Activated effector memory CD4-positive, alpha-beta T cell treated with anti-CD3 and anti-CD28 coated beads, Interleukin-2, amount 50 U/mL, for 16 hours (primary cell): ENCODE results near the gene CSPG4.
"Not testable (repeated sequence)": the region's sequence is repeated elsewhere in the genome, so short reads cannot be mapped to it uniquely, and the experiment has no call there.

ENCODE experiments used
- DNase-seq: peaks from one replicate; pipeline ENCODE4 v3.0.0-alpha.2; 2020

Gene CSPG4, protein sequence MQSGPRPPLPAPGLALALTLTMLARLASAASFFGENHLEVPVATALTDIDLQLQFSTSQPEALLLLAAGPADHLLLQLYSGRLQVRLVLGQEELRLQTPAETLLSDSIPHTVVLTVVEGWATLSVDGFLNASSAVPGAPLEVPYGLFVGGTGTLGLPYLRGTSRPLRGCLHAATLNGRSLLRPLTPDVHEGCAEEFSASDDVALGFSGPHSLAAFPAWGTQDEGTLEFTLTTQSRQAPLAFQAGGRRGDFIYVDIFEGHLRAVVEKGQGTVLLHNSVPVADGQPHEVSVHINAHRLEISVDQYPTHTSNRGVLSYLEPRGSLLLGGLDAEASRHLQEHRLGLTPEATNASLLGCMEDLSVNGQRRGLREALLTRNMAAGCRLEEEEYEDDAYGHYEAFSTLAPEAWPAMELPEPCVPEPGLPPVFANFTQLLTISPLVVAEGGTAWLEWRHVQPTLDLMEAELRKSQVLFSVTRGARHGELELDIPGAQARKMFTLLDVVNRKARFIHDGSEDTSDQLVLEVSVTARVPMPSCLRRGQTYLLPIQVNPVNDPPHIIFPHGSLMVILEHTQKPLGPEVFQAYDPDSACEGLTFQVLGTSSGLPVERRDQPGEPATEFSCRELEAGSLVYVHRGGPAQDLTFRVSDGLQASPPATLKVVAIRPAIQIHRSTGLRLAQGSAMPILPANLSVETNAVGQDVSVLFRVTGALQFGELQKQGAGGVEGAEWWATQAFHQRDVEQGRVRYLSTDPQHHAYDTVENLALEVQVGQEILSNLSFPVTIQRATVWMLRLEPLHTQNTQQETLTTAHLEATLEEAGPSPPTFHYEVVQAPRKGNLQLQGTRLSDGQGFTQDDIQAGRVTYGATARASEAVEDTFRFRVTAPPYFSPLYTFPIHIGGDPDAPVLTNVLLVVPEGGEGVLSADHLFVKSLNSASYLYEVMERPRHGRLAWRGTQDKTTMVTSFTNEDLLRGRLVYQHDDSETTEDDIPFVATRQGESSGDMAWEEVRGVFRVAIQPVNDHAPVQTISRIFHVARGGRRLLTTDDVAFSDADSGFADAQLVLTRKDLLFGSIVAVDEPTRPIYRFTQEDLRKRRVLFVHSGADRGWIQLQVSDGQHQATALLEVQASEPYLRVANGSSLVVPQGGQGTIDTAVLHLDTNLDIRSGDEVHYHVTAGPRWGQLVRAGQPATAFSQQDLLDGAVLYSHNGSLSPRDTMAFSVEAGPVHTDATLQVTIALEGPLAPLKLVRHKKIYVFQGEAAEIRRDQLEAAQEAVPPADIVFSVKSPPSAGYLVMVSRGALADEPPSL (N-terminal part only)

DNA sequence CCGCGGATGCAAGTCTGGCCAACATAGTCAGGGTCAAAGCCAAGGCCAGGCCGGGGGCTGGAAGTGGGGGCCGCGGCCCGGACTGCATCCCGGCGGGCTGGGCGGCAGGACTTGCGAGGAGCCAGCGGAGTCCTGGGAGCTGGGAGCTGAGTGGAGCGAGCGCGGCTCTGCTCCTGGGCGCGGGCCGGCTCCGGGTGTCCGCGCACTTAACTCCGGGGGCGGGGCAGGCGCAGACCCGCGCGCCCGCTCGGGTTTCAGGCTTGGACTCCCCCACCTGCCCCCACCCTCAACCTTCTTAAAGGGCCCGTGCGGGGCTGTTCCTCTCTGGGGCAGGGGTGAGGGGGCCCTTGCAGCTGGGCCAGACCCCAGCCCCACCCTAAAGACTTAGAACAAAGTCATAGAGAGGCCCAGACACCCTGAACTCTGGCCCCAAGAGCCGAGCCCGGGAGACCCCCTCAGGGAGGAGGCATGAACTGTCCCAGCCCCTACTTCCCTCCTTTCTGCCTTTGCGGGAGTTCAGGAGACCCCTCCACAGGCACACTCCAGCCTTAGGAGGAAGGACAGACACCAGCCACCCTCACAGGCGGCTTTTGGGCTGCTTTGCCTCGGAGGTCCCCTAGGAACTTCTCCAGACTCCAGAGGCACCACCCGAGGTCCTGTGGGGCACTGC, at the start of gene CSPG4:
Gene CSPG4 (minus strand): TSS at position 181 of the 670 bp plus-strand sequence. CDS start 93 bp downstream, at position 88.
- DNase-seq, result no peak

DNA sequence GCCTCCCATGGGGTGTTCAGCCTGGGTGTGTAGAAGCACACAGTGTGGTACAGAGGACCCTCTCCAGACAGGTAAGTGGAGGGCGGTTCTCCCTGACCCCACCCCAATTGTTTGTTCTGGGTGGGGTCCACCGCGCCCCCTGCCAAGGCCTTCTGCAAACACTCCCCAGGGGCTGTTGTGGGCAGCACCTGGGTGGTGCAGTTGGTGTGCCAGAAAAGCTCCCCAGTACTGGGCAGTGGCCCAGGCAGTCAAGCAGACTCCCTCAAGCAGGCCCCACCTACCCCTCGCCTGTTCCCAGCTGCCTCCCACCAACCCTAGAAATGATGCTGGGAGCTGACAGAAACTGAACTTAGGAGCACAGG, 49.7 kb upstream of the CSPG4 start:
- DNase-seq, result not testable (repeated sequence)

DNA sequence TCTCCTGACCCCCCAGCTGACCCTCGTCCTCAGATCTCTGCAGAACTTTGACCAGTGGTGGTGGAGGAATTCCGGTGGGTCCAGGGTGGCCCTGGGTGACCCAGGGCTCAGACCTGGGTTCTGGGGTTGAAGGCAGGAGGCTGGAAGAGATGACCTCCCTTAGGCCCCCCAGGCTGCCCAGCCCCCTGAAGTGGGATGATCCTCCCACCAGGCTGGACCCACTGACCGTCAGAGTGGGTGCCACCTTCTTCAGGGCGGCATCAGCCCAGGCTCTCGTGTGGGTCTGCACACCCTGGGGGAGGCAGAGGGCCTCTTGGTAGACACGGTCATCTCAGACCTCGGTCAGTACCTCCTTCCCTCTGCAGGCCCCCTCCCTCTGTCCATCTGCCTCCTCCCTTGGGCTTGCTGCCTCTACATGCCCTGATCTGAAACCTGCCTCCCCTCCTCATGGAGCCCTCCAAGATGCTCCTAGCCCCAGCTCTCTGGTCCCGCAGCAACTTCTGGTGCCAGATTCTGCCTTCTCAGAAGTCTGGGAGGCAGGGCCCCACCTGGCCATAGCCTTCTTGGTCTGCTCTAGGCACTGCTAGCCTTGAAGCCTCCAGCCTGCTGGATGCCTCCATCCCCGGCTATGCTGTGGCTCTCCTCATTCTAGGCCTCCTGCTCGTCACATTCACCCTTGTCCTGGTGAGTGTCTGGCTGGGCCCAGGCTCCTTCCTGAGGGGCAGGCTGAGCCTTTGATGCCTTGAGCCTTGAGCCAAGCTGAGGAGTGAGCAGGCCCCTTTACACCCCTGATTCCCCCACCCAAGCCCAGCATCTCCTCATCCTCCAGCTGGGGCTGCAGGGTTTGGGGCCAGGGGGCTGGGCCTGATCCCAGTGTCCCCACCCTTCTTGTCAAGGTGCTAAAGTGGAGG, 49.1 kb upstream of the CSPG4 start:
- DNase-seq, result peak; percentile 50

DNA sequence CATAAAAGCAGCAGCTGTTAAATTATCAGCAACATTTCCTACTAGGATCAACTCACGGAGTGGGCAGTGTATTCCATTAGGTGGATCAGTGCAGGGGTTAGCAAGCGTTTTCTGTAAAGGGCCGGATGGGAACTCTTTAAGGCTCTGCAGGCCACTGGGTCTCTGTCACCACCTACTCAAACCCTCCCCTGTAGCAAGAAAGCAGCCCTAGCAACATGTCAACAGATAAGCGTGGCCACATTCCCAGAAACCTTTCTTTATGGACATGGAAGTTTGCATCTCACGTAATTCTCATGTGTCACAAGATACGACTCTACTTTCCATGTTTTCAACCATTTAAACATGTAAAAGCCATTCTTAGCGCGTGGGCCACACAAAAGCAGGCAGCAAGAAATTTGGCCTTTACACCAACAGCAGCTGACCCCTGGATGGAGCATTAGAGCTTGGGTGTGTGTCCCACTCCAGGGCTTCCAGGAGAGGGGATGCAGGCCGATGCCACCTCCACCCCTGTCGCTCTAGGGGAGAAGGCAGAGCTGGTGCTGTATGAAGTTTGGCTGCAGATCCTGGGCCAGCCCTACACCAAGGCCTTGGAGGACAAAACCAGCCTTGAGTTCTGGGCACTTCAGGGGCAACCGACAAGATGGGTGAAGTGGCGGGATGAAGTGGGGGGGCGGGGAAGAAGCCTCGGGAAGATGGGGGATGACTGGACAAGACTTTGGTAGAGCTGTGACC, 48.2 kb upstream of the CSPG4 start:
- DNase-seq, result peak; percentile 37

DNA sequence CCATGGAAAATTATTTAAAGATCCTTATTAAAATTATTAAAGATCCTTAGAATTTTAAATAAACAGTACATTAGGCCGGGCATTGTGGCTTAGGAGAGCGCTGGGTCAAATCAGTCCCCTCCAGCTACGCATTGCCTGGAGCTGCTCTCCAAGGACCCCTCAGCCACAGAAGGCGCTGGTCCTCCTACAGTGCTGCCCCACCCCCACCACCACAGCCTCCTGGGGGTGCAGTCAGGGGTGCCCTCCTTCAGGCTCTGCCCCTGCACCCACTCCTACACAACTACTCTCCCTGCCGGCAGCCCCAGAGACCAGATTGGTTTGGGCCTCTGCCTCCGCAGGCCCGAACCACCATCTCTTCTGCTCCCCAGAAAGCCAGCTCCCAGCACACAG, 47.5 kb upstream of the CSPG4 start:
- peak; percentile 33 for DNase-seq

DNA sequence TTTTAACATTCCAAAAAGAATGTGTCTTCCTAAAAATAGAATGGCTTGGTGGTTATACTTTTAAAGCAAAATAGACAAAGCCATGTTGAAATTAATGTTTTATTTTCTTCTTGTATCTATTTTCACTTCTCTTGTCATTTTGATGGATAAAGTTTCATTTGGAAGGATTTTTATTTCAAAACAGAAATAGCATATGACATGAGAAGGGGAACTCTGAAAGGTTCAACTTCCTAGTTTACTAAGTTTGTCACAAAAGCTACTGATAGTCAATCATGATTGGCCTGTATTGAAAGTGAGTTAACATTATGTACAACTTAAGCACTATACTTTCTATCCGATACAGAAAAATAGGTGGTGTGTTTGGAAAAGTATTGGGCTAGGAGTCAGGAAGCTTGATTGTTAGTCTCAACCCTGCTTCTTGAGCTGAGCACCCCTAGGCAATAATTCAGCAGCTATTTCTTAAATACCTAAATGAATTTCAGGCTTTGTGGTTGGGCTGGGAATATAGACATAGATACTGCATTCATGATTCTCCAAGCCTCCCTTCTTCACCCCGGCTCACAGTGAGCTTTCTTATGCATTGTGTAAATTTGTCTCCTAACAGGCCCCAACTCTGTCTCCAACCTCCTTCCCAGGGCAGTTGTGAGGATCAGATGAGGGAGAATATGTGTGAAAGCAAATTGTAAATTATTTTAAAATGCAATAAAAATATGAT, 46.9 kb upstream of the CSPG4 start:
- no peak for DNase-seq

DNA sequence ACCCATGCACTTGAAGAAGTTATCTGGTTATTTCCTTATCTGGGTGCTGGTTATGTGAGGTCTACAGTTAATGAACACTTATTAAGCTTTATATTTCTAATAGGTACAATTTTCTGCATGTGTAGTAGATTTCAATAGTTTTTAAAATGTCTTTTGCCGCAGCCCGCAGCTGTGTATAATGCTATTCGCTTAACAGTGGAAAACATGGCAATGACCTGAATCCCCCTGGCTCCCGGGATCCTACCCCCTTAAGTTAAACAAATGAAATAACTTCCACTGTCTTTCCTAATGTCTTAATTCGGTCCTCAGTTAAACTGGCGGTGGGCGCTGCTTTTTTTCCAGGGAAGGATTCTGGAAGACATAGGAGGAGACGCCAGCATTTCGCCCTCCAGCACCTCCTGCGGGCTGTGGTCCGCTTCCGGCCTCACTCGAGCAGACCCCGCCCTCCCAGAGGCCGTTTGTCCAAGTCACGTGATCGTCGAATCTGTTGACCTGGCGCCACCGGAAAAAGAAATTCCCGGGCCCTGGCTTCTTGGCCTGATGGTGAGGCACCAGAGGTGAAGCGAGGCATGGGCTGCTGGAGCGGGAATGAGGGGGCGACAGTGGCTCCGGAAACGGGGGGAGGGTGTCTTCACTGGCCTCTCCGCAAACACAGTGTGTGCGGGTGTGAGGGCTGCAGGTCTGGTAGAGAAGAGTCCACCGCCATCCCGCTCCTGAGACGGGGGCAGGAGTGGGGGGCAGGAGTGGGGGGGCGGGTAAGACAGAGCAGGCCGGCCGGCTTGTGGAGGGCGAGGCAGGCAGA, 45.6 kb upstream of the CSPG4 start:
- peak; percentile 86 for DNase-seq

DNA sequence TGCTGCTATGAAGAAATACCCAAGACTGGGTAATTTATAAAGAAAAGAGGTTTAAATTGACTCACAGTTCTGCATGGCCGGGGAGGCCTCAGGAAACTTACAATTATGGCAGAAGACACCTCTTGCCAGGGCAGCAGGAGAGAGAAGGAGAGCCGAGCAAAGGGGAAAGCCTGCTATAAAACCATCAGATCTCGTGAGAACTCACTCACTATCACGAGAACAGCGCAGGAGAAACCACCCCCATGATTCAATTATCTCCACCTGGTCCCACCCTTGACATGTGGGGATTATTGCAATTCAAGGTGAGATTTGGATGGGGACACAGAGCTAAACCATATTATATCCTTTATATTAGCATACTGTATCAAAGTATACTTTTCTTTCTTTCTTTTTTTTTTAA, 42.2 kb upstream of the CSPG4 start:
- not testable (repeated sequence) for DNase-seq

DNA sequence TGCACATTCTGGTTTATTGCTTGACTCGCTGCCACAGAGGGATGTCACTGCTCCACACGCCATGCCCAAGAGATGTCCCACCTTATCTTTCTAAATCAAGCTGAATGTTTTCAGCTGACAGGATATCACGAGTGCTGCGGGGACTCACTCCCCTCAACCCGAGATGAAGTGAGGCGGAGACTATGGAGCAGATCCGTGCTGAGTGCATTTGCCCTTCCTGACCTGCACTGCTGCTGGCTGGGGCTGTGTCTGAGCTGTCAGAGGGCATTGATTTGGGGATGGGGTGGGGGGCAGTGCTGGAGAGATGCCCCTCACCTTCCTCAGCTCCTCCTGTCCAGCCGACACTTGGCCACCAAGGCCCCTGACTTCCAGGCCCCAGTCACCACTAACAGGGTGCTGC, 40.5 kb upstream of the CSPG4 start:
- peak; percentile 41 for DNase-seq

DNA sequence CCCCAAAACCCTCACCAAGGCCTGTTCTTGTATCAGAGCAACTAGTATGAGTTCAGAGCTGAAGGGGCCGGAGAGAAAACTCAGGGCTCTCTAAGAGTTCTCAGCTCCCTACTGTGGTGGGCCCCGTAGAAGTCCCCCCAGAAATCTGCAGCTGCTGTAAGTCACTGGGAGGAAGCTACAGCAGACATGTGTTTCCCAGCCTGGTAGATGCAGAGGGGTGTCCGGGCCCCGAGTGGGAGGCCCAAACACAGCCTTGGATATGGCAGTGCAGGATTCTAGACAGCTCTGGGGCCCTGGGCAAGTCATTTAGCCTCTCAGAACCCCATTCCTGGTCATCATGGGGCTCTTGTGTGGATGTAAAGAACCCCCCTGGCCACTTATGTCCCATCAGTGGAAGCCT, 39.2 kb upstream of the CSPG4 start:
- no peak for DNase-seq

DNA sequence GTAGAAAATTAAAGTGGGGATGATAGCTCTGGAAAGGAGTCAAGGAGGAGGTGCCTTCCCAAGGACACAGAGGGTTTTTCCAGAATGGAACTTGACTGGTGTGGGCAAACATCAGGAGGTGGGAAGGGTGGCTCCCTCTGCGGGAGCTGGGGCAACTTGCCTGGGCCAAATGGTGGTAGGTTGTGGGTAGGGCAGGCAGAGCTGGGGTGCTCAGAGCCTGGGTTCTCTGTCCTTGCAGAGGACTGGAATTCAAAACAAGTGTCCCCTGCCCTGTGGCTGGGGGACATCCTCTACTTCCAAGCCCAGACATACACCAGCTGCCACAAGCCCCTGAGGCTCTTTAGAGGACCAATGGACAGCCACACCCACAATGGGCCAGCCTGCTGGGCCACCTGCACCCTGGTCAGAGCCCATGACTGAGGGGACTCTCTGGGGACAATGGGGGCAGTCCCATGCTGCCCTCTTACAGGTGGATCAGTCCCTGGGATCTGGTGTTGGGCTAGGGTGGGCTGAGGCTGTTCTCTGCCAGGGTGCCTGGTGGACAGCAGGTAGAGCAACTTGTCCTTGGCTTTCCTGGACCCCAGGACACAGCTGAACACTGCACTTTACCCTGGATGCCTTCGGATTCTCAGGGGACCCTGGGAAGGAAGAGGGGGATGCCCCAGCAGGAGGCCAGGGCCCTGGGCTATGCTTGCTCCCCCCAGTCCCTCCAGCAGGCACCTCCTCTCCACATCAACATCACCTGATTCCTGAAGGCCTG, 38.6 kb upstream of the CSPG4 start:
- DNase-seq, result peak; percentile 56

DNA sequence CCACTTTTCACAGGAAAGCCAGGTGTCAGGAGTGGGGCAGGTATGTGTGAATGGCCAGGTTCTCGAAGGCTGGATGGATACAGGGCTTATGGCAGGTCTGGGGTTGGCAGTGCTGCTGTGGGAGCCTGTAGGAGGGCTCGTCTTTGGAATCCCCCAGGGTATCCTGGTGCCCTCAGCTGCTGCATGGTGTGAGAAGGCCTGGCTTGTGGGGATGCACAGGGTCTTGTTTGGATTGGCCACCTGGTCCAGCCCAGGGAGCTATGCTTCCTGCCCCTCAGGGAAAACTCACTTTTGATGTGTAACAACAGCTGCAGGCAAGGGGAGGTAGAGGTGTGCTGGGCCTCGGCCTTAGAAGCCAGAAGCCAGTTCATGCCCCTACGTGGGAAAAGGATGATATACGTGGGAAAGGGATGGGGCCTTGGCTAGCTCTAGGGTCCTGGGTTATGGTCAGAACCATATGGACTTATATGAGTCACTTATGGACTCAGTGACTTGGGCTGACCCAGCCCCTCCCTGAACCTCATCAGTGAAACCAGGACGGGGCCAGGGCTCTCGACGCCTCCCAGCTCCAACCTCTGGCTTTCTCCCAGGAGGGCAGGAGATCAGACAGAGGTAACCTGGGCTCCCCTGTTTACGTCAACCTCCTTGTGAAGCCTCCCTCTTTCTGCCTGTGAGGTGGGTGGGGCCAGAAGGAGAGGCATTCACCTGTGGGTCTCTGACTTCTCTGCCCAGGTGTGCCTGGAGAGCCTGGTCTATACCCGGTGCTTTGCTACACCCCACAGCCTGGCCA, 37.8 kb upstream of the CSPG4 start:
- DNase-seq, result peak; percentile 38

DNA sequence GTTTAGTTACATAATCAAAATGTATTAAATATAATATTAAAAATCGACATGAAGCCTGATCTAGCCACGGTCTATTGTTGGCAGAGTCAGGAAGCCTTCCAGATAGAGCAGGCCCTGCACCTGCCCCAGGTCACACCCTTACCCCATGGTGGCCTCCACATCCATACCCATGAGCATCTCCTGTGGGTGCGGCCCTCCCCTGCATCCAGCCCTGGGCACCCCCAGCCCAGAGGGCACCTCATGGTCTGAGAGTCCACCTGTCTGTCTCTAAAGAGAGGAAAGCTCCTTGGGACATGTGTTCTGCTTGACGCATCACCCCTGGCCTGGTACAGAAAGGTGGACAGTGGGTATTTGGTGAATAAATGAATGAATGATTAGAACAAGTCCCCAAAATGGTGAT, 37.2 kb upstream of the CSPG4 start:
- peak; percentile 54 for DNase-seq

DNA sequence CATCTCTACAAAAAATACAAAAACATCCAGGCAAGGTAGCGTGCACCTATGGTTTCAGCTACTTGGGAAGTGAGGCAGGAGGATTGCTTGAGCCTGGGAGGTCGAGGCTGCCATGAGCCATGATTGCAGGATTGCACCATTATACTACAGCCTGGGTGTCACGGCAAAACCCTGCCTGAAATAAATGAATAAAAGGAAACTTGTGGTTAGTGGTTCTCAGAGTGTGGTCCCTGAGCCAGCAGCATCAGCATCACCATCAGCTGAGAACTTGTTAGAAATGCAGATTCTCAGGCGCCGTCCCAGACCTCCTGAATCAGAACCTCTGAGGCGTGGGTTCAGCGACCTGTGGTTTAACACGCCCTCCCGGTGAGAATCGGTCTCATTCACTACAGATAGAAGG, 36.2 kb upstream of the CSPG4 start:
- peak; percentile 68 for DNase-seq

DNA sequence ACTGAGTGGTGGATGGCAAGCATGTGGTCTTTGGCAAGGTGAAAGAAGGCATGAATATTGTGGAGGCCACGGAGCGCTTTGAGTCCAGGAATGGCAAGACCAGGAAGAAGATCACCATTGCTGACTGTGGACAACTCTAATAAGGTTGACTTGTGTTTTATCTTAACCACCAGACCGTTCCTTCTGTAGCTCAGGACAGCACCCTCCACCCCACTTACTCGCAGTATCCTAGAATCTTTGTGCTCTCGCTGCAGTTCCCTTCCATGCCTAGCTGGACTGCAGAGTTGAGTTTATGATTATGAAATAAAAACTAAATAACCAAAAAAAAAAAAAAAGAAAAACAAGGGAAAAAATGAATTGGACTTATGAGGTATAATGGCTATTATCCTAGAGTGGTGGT, 34.5 kb upstream of the CSPG4 start:
- not testable (repeated sequence) for DNase-seq

DNA sequence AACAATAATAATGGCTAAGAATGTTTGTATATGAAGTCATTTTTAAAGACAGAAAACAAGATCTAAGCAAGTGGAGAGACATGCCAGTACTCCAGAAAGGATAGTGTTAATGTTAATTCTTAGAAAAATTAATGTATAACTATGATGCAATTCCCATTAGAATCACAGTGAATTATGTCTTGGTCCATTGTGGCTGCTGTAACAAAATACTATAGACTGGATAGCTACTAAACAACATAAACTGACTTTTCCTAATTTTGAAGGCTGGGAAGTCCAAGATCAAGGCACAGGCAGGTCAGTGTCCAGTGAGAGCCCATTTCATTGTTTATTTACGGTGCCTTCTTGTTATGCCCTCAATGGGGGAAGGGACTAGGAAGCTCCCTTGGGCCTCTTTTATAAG, 32.7 kb upstream of the CSPG4 start:
- no peak for DNase-seq

DNA sequence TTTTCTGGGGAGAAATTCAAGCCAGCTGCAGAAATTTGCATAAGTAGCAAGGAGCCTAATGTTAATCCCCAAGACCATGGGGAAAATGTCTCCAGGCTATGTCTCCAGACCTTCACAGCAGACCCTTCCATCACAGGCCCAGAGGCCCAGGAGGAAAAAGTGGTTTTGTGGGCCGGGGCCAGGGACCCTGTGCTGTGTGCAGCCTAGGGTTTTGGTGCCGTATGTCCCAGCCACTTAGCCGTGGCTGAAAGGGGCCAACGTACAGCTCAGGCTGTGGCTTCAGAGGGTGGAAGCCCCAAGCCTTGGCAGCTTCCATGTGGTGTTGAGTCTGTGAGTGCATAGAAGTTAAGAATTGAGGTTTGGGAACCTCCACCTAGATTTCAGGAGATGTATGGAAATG, 29.7 kb upstream of the CSPG4 start:
- DNase-seq, result peak; percentile 39

DNA sequence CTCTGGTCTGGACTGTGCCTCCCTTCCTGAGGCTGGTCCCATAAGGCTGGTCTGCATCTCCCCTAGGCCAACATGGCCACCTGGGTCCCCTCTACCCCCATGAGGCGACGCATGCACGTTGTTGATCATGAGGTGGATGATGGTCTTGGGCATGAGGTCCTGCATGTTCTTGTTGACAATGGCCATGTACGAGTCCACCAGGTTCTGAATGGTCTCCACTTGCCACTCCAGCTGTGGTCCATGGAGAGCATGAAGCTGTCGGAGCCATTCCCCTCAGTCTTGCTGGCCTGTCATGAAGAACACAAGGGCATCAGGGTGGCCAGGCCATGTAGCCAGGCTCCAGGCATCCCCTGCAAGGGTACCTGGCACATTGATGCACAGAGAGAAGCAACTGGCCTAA, 27.1 kb upstream of the CSPG4 start:
- DNase-seq, result peak; percentile 46
